Muscle layer of duodenum (tissue), 2 donors: ENCODE measurements around the gene VCX.
"Not testable (repeated sequence)": the region's sequence is repeated elsewhere in the genome, so short reads cannot be mapped to it uniquely, and the experiment has no call there.

Experiments used
- H3K27ac ChIP-seq: one replicate; pipeline ENCODE4 v1.7.0; 2013; ENCODE audit warnings: mild to moderate bottlenecking, low read length
- H3K27me3 ChIP-seq: one replicate; pipeline ENCODE4 v1.7.0; 2013; ENCODE audit warnings: low read depth, mild to moderate bottlenecking, control low read depth, low read length
- H3K36me3 ChIP-seq, 2 donors: one replicate each; pipeline ENCODE4 v1.7.0; 2013; ENCODE audit warnings: low read length in 2 of 2, control low read depth in 1 of 2, mild to moderate bottlenecking in 1 of 2; ENCODE audit not compliant: insufficient read depth in 2 of 2, control insufficient read depth in 1 of 2
- H3K4me1 ChIP-seq, 2 donors: one replicate each; pipeline ENCODE4 v1.7.0; 2013; ENCODE audit warnings: low read length in 2 of 2, mild to moderate bottlenecking in 2 of 2, control low read depth in 1 of 2, moderate library complexity in 1 of 2; ENCODE audit not compliant: insufficient read depth in 2 of 2, control insufficient read depth in 1 of 2
- H3K4me3 ChIP-seq, 2 donors: one replicate each; pipeline ENCODE4 v1.7.0; 2013; ENCODE audit warnings: low read length in 2 of 2, low read depth in 1 of 2, mild to moderate bottlenecking in 1 of 2
- H3K9me3 ChIP-seq, 2 donors: one replicate each; pipeline ENCODE4 v1.7.0; 2013; ENCODE audit warnings: low read length in 2 of 2, control low read depth in 1 of 2, mild to moderate bottlenecking in 1 of 2; ENCODE audit not compliant: control insufficient read depth in 1 of 2
- donor health status: healthy.

The VCX gene

DNA sequence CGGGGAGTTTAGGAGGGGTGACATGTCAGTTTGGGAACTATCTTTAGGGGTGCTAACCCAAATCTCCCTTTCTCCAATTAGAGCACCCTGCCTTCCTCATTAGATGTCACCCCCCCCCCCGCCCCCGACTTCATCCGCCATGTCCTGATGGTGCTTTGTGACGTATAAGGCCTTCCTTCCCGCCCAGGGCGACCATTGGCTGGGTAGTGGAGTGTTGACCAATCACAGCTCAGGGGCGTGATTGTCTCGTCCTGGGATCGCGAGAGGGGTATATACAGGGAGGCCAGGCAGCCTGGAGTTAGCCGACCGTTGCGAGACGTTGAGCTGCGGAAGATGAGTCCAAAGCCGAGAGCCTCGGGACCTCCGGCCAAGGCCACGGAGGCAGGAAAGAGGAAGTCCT lies at the start of gene VCX:
TSS of gene VCX (plus strand) at position 301 of the 400 bp plus-strand sequence. CDS start at position 334, 33 bp downstream.
- H3K4me3 ChIP-seq, H3K9me3 ChIP-seq, H3K4me1 ChIP-seq, H3K36me3 ChIP-seq, H3K27me3 ChIP-seq, H3K27ac ChIP-seq: not testable (repeated sequence)

DNA sequence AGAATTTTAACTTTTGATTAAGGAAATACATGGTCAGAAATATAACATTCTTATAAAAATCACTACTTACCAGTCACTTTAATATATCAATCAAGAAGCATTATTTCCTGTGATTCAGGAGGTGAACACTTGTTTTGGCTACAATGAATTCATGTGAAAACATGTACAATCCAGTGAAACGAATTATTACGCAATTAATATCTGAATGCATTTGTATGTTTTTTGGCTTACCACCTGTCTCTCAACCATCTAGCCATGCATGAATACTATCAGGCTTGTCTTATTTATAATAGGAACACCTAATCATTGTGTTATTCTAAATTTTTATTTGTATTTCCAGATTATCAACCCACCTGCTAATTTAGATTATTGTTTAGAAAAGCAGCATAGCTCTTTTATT lies 44.6 kb upstream of the VCX start:
- Histone ChIP-seq H3K9me3 (no peaks in the 10 kb centered on the region), H3K36me3 (no peaks in the 10 kb centered on the region), H3K27me3 (no peaks in the 10 kb centered on the region), H3K27ac (no peak overlapping the region), H3K4me1 (no peaks in the 10 kb centered on the region), H3K4me3 (no peak overlapping the region)

DNA sequence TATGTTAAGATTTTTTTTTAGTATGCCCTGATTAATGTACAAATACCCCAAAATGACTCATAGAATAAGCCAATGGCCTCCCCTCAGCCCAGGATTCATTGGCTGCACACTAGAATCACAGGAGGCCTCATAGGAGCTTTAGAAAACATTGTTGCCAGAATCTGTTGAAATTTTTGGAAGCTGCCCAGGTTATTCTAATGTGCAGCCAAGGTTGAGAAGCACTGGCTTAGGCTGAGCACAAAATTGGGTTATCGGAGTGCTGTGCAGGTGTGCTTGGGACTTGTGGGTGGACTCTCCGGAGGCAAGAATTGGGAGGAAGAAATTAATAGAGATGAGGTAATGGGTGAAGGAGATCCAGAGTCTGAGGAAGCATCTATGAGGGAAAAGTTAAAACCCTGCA lies 41.3 kb upstream of the VCX start:
- Histone ChIP-seq H3K36me3 (no peaks in the 10 kb centered on the region), H3K4me3 (no peak overlapping the region), H3K9me3 (no peaks in the 10 kb centered on the region), H3K27me3 (no peaks in the 10 kb centered on the region), H3K27ac (no peak overlapping the region), H3K4me1 (no peaks in the 10 kb centered on the region)

DNA sequence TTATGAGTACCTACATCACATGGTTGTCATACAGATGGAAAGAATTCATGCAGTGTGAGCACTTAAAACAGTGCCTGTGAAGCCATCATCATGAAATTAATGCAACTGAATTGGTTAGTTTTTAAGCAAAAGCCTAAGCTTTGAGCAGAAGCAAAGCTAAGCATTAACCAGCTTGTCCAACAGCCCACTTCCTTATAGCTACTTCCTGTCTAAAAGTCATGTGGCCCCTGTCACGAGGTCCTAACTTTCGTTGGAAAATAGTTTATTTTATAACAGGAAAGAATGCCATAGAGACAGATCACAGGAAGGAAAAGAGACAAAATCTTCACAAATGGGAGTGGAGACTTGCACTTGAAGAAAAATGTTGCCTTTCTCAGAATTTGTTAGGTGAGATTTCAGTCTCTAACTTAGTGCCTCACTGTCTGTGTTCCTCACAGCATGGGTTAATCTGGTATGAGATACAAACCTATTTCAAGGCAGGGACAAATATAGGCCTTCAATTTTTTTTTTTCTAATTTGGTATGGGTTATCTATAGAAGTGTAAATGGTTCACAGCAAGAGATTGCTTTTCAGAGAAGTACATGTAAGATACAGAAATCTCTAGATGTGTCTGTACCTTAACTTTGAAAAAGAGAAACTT lies 27.7 kb upstream of the VCX start:
- Histone ChIP-seq H3K9me3 (no peaks in the 10 kb centered on the region), H3K4me3 (no peak overlapping the region)

DNA sequence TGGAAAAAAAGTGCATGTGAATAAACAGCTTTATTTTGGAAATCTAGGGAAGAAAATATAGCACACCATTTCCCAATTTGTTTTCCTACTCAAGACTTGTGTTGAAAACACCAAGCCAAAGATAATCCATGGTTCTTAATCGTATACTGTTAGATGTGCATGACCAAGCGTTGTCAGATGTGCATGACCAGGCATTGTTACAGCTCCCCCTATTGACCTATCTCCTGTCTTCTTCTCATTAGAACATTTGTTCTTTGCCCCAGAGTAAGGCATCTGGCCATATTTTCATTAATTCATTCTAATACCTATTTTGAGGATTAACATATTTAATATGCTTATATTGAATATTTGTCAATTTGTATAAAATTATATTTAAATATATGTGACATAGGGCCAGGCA lies 14.4 kb upstream of the VCX start:
- H3K27me3 ChIP-seq: no peaks in the 10 kb centered on the region
- H3K36me3 ChIP-seq: no peaks in the 10 kb centered on the region
- no peaks in the 10 kb centered on the region for H3K4me1 ChIP-seq
- no peak overlapping the region for H3K4me3 ChIP-seq
- no peaks in the 10 kb centered on the region for H3K9me3 ChIP-seq
- no peak overlapping the region for H3K27ac ChIP-seq

More for the DNA sequence above, 27.7 kb upstream of the VCX start:
- Histone ChIP-seq H3K27me3 (no peaks in the 10 kb centered on the region), H3K27ac (no peak overlapping the region), H3K36me3 (no peaks in the 10 kb centered on the region), H3K4me1 (no peaks in the 10 kb centered on the region)

DNA sequence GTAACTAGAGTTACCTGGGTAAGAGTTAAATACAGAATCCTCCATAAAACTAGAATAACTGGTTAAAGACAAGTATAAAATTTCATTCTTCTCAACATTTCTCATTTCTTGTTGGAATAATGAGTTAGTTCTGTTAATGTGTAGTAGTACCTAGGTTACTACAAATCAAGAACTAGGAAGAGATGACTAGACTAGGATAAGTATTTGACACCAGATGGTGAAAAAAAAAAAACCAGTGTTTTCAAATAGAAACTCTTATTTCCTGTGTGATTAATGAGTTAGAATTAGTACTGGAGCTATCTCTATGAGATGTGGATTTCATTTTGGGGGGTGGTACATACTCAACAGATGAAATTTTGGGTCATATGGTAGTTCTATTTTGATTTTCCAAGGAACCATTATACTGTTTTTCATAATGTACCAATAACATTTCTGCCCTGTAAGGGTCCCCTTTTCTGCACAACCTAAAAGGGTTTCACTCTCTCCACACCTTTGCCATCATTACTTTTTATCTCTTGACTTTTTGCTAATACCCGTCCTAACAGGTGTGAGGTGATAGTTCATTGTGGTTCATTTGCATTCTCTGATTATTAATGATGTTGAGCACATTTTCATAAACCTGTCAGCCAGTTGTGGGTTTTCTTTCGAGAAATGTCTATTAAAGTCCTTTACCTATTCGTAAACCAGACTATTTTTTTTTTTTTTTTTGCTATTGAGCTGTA lies 1.7 kb upstream of the VCX start:
- H3K27ac ChIP-seq: no peak overlapping the region
- no peaks in the 10 kb centered on the region for H3K36me3 ChIP-seq
- no peaks in the 10 kb centered on the region for H3K9me3 ChIP-seq
- no peaks in the 10 kb centered on the region for H3K4me1 ChIP-seq
- no peak overlapping the region for H3K4me3 ChIP-seq
- no peaks in the 10 kb centered on the region for H3K27me3 ChIP-seq

DNA sequence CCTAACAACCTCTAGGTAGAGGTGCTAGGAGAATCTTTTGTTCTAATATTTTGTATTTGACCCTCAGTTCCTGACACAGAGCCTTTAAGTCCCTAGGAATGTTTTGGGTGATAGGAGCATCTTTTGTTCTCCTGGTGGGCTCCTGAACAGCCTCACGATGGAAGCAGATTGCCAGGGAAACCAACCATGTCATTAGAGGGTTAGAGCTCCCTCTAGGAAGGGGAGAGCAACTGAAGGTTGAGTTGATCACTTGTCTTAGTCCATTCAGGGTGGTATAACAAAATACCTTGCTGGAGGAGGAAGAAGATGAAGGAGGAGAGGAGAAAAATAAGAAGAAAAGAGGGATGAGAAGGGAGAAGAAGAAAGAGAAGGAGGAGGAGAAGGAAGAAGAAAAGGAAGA lies 9.2 kb downstream of the VCX start:
- H3K27me3 ChIP-seq: no peaks in the 10 kb centered on the region
- no peak overlapping the region for H3K27ac ChIP-seq
- no peaks in the 10 kb centered on the region for H3K36me3 ChIP-seq

DNA sequence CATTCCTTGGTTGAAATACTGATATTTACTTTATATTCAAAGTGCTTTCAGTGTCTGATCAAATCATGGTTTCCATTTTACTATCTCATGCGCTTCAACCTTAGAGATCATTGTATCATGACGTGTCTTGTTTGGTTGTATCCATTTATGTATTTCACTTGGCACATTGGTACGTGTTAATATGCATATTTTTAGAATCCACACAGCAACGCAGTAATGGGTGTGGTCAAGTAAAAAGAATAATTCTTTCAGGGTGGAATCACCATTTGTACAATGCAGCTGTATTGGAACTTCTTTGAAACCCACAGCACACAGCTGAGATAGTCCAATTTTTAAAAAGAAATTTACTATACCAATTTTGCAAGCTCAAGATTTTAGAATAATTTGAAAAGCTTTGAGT lies 29.1 kb downstream of the VCX start:
- no peaks in the 10 kb centered on the region for H3K9me3 ChIP-seq
- no peaks in the 10 kb centered on the region for H3K36me3 ChIP-seq
- H3K4me3 ChIP-seq: no peak overlapping the region
- no peaks in the 10 kb centered on the region for H3K27me3 ChIP-seq
- no peak overlapping the region for H3K27ac ChIP-seq
- H3K4me1 ChIP-seq: no peaks in the 10 kb centered on the region

More for the DNA sequence above, 9.2 kb downstream of the VCX start:
- Histone ChIP-seq H3K4me3 (no peak overlapping the region), H3K9me3 (no peaks in the 10 kb centered on the region), H3K4me1 (no peaks in the 10 kb centered on the region)

DNA sequence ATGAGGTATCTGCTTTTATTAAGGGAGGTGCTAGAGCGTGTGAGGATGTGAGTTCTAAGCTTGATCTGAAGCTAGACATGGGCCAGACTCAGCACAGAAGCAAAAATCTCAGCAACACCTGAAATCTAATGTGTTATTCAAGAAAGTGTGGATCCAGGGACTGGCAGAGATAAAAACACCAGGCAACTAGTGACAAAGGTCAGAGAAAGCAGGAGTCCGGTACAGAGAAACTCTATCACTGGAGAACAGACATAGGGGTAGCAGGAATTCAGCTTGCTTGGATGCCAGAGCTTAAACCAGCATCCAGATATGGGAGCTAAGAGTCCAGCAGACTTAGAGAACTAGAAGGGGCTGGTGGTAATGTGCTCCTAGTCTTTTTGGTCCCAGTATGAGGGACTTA lies 34.0 kb downstream of the VCX start:
- Histone ChIP-seq H3K27me3 (no peaks in the 10 kb centered on the region), H3K36me3 (no peaks in the 10 kb centered on the region), H3K27ac (no peak overlapping the region), H3K9me3 (no peaks in the 10 kb centered on the region), H3K4me3 (no peak overlapping the region), H3K4me1 (no peaks in the 10 kb centered on the region)

DNA sequence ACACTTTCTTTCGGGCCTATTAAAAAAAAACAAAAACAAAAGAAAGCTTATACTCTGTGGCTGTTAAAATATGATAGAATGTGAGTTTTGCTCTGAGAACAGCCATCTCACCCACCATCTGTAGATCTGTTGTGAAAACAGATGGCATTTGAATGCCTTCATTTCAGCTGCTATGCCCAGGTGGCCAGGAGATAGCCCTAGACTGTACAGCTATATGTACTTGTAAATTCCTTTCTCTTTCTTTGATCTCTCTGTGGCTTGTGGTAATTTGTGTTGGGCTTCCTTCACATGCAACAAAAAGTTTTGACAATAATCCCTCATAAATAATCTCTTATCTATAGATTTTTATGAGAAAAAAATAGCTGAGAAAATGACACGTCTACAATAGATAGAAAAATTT lies 46.2 kb downstream of the VCX start:
- Histone ChIP-seq H3K9me3 (no peaks in the 10 kb centered on the region), H3K27me3 (no peaks in the 10 kb centered on the region), H3K4me1 (no peaks in the 10 kb centered on the region), H3K4me3 (no peak overlapping the region), H3K27ac (no peak overlapping the region), H3K36me3 (no peaks in the 10 kb centered on the region)

DNA sequence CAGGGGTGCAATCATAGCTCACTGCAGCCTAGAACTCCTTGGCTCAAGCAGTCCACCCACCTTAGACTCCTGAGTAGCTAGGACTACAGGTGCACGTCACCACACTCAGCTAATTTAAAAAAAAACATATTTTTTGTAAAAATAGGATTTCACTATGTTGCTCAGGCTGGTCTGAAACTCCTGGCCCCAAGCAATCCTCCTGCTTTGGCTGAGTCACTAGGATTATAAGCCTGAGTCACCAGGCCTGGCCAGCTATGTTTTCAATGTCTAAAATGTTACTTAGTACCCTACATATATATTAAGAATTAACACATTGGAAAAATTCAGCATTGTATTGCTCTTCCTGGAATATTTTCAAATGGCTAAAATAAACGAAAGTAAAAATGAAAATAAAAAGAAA lies 46.7 kb downstream of the VCX start:
- no peaks in the 10 kb centered on the region for H3K9me3 ChIP-seq
- H3K27ac ChIP-seq: no peak overlapping the region
- H3K36me3 ChIP-seq: no peaks in the 10 kb centered on the region

DNA sequence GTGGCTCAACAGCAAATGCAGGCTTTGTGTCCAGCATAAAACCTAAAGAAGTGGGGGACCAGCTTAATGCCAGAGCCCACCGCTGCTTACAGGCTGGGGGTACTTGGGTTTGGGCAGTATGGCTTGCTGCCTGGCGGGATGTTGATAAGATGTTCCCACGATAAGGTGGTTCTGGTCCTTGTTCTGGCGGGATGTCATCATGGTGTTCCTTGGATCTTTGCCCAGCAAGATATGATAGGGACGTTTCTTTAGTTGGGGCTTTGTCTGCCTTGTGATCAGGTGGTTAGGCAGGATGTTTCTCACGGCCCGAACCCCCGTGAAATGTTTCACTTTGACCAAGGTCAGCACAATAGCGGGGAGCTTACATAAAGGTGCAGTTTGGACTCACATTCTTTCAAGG lies 49.0 kb downstream of the VCX start:
- Histone ChIP-seq H3K4me3 (no peak overlapping the region), H3K27me3 (no peaks in the 10 kb centered on the region), H3K4me1 (no peaks in the 10 kb centered on the region), H3K9me3 (no peaks in the 10 kb centered on the region), H3K36me3 (peaks cover 0 to 7% of the 10 kb centered on the region in 2 donors), H3K27ac (no peak overlapping the region)

More for the DNA sequence above, 46.7 kb downstream of the VCX start:
- no peak overlapping the region for H3K4me3 ChIP-seq
- no peaks in the 10 kb centered on the region for H3K4me1 ChIP-seq
- no peaks in the 10 kb centered on the region for H3K27me3 ChIP-seq
